K562 (cell line): ENCODE results near the gene SLC39A9. TPM values are rescaled to one million over a fixed set of nuclear protein-coding genes. Genes with fewer than 3 reads are reported as not detected.

Experiments used
- MAFK ChIP-seq: IDR thresholded peaks from 2 replicates; pipeline ENCODE4 v1.6.1; 2011; ENCODE audit warnings: low read length, improper control_type of control experiment
- NR2C1 ChIP-seq, 2 experiments: fragments of 450-650 bp; IDR thresholded peaks; 2 replicates each; pipeline ENCODE4 v1.6.1; 2017; ENCODE audit warnings: mild to moderate bottlenecking in 2 of 2, antibody characterized with exemption in 1 of 2, inconsistent platforms in 1 of 2, missing compliant biosample characterization in 1 of 2, missing genetic modification characterization in 1 of 2
- polyA plus RNA-seq, 8 experiments: library from polyadenylated mRNA; depleted of rRNA in 4 of 8; stranded (reverse) in 5 of 8; unstranded in 3 of 8; fragments of >200 nt; fragmentation: Nextera tagmentation in 2 of 8; fragmentation: Illumina TruSeq in 1 of 8; extraction: Ambion mirVana in 2 of 8; extraction: Trizol in 1 of 8; gene quantifications; 2 replicates each; pipeline versions ENCODE4 v1.2.1 to v1.2.3, GENCODE V29; 2011 to 2014; ENCODE audit warnings: inconsistent platforms in 1 of 8, missing spikeins in 1 of 8
- total RNA-seq, 7 experiments: library from RNA; depleted of rRNA in 6 of 7; stranded (reverse); fragments of >200 nt in 6 of 7; fragmentation: Illumina TruSeq in 2 of 7; extraction: Trizol in 2 of 7; gene quantifications; 2 replicates each; pipeline versions ENCODE4 v1.2.1 to v1.2.3, GENCODE V29; 2011 to 2021; ENCODE audit warnings: low replicate concordance in 1 of 7
- TF ChIP-seq, protein P1 (sequence below): fragments of 250-450 bp; sonication (Bioruptor Pico); IDR thresholded peaks from 2 replicates; pipeline ENCODE4 v1.5.0; 2020; ENCODE audit warnings: mild to moderate bottlenecking
- TF ChIP-seq, protein P2 (sequence below): sonication (generic); IDR thresholded peaks from 2 replicates; pipeline ENCODE4 v1.6.1; 2016
- TF ChIP-seq, protein P3 (sequence below): fragments of 250-450 bp; sonication (Bioruptor Pico); IDR thresholded peaks from 2 replicates; pipeline ENCODE4 v1.5.1; 2021; ENCODE audit warnings: mild to moderate bottlenecking

The SLC39A9 gene
- total and polyA plus RNA-seq, 9 of the 15 experiments (the other 6 are each of a cell fraction or from before 2014, with no cell fraction given), result 18.4 to 66.0 (median 32.5) TPM

GRCh38 chr14:69505338-69506240, 107.1 kb downstream of the SLC39A9 start (continued):
- TF ChIP-seq, protein P1, sequence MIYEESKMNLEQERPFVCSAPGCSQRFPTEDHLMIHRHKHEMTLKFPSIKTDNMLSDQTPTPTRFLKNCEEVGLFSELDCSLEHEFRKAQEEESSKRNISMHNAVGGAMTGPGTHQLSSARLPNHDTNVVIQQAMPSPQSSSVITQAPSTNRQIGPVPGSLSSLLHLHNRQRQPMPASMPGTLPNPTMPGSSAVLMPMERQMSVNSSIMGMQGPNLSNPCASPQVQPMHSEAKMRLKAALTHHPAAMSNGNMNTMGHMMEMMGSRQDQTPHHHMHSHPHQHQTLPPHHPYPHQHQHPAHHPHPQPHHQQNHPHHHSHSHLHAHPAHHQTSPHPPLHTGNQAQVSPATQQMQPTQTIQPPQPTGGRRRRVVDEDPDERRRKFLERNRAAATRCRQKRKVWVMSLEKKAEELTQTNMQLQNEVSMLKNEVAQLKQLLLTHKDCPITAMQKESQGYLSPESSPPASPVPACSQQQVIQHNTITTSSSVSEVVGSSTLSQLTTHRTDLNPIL (CRISPR knock-in tag), result no peak
- TF ChIP-seq, protein P2, sequence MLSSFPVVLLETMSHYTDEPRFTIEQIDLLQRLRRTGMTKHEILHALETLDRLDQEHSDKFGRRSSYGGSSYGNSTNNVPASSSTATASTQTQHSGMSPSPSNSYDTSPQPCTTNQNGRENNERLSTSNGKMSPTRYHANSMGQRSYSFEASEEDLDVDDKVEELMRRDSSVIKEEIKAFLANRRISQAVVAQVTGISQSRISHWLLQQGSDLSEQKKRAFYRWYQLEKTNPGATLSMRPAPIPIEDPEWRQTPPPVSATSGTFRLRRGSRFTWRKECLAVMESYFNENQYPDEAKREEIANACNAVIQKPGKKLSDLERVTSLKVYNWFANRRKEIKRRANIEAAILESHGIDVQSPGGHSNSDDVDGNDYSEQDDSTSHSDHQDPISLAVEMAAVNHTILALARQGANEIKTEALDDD, result no peak
- TF ChIP-seq, protein P3, sequence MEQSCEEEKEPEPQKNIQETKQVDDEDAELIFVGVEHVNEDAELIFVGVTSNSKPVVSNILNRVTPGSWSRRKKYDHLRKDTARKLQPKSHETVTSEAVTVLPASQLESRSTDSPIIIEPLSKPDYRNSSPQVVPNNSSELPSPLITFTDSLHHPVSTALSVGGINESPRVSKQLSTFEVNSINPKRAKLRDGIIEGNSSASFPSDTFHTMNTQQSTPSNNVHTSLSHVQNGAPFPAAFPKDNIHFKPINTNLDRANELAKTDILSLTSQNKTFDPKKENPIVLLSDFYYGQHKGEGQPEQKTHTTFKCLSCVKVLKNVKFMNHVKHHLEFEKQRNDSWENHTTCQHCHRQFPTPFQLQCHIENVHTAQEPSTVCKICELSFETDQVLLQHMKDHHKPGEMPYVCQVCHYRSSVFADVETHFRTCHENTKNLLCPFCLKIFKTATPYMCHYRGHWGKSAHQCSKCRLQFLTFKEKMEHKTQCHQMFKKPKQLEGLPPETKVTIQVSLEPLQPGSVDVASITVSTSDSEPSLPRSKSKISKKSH (CRISPR knock-in tag), result no peak
- TF ChIP-seq MAFK (no peak), NR2C1 (IDR thresholded peaks at IDR 0.05) (no peak), NR2C1 (tag; IDR thresholded peaks at IDR 0.05) (no peak)
